GM19238 (cell line): ENCODE measurements around the gene CCL28.
"Not testable (repeated sequence)": the region's sequence is repeated elsewhere in the genome, so short reads cannot be mapped to it uniquely, and the experiment has no call there.

Source experiments
- DNase-seq: peaks from one replicate; pipeline ENCODE4 v3.0.0; 2011; ENCODE audit warnings: low spot score; ENCODE audit not compliant: insufficient read length

CCL28 gene

GRCh38 chr5:43412156-43412555, at the start of gene CCL28:
Gene CCL28, minus strand, starts transcription at chr5:43412391. Its CDS starts 75 bp downstream, at chr5:43412316.
- no peak for DNase-seq

- no peak for DNase-seq
Measured at GRCh38 chr5:43461066-43461465, 48.9 kb upstream of the CCL28 start.

- no peak for DNase-seq
Measured at GRCh38 chr5:43456556-43456955, 44.4 kb upstream of the CCL28 start.

- not testable (repeated sequence) for DNase-seq
Measured at GRCh38 chr5:43441575-43441974, 29.4 kb upstream of the CCL28 start.

- DNase-seq, result no peak
Measured at GRCh38 chr5:43437062-43437660, 25.0 kb upstream of the CCL28 start.

- DNase-seq, result no peak
Measured at GRCh38 chr5:43433382-43433781, 21.2 kb upstream of the CCL28 start.

GRCh38 chr5:43432486-43433375, 20.5 kb upstream of the CCL28 start:
- no peak for DNase-seq

- DNase-seq, result no peak
Measured at GRCh38 chr5:43429706-43430105, 17.5 kb upstream of the CCL28 start.

- no peak for DNase-seq
Measured at GRCh38 chr5:43429016-43429415, 16.8 kb upstream of the CCL28 start.

GRCh38 chr5:43427306-43427705, 15.1 kb upstream of the CCL28 start:
- no peak for DNase-seq

- DNase-seq, result no peak
Measured at GRCh38 chr5:43425983-43426382, 13.8 kb upstream of the CCL28 start.

GRCh38 chr5:43423086-43423485, 10.9 kb upstream of the CCL28 start:
- DNase-seq, result not testable (repeated sequence)

GRCh38 chr5:43422143-43422542, 10.0 kb upstream of the CCL28 start:
- DNase-seq, result no peak

GRCh38 chr5:43421450-43422133, 9.4 kb upstream of the CCL28 start:
- no peak for DNase-seq

- no peak for DNase-seq
Measured at GRCh38 chr5:43420241-43420640, 8.1 kb upstream of the CCL28 start.

GRCh38 chr5:43418561-43418960, 6.4 kb upstream of the CCL28 start:
- DNase-seq, result no peak

GRCh38 chr5:43416803-43417394, 4.7 kb upstream of the CCL28 start:
- no peak for DNase-seq

- DNase-seq, result no peak
Measured at GRCh38 chr5:43415935-43416802, 4.0 kb upstream of the CCL28 start.

GRCh38 chr5:43413966-43414365, 1.8 kb upstream of the CCL28 start:
- no peak for DNase-seq

- DNase-seq, result no peak
Measured at GRCh38 chr5:43412644-43413043, 453 bp upstream of the CCL28 start.

GRCh38 chr5:43411495-43411894, 696 bp downstream of the CCL28 start:
- no peak for DNase-seq
